ENCODE data around the gene PXMP2. TPM values are rescaled to one million over a fixed set of nuclear protein-coding genes. Genes with fewer than 3 reads are reported as not detected.

PXMP2 gene
- polyA plus RNA-seq, 4 donors: 43.5 to 61.2 (median 56.7) TPM

DNA sequence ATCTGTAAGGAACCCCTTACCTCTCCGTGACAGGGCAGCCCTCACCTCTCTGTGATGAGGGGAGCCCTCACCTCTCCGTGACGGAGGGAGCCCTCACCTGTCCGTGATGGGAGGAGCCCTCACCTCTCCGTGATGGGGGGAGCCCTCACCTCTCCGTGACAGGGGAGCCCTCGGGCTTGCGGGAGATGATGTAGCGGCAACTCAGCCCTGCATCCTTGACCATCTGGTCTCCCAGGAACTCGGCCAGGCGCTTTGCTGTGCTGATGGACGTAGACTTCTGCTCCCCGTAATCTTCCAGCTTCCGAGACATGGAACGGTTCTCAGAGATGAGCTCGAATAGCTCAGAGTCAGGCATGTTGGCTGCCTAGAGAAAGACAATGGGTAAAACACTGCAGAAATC is 28.2 kb upstream of the PXMP2 start:
- DNase-seq (ENCODE audit: low read depth in 4 of 4, low spot score in 3 of 4): no peak

DNA sequence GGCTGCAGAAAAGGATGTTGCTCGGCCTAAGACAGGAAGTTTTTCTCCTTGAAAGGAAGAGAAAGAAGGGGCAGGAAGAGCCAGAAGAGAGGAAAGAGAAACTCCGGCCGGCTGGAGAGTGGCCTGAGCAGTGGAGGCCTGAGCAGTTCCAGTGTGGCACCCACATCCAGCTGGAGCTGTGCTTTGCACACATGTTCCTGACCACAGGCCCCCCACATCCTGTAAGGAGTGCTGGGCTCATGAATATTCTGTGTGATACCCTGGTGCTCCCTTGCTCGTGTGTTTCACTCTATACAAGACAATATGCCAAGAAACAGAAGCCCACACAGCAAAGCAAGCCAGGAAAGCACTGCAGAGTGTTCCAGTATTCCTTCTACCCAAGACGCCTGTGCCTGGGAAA is 27.3 kb upstream of the PXMP2 start:
- DNase-seq (ENCODE audit: low read depth in 4 of 4, low spot score in 3 of 4): no peak

DNA sequence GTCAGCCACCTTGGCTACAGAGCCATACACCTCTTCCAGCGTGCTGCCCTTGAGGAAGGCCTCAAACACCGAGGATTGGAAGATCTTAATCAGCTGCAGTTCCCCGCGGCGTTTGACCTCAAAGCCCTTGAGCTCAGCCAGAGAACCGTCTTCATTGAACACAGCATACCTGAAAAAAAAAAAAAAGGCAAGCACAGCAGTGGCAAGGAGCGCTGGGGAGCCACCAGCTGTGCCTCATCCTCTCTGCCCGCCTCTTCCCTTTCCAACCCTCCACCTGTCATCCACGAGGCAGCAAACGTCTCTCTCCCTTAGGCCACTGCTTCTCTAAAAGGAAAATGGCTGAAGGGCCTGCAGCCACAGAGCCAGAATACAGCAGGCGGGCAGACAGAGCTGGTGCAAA is 26.4 kb upstream of the PXMP2 start:
- DNase-seq (ENCODE audit: low read depth in 4 of 4, low spot score in 3 of 4): no peak

DNA sequence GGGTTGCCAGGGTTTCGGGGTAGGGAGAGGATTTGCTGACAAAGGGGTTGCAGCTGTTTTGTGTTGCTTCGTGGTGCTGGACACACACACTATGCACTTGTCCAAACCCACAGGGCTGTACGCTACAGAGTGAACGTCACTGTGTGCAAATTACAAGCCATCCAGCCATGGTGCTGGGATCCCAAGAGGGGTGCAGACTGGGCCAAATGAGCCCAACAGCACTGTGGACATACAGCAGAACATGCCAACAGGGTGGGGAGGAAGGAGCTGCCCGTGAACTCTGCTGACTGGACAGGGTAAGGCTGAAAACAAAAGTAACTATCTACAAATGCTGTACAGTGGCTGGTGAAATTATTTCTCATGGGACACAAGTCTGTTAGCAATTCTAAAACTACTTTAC is 25.4 kb upstream of the PXMP2 start:
- no peak for DNase-seq (ENCODE audit: low read depth in 4 of 4, low spot score in 3 of 4)

DNA sequence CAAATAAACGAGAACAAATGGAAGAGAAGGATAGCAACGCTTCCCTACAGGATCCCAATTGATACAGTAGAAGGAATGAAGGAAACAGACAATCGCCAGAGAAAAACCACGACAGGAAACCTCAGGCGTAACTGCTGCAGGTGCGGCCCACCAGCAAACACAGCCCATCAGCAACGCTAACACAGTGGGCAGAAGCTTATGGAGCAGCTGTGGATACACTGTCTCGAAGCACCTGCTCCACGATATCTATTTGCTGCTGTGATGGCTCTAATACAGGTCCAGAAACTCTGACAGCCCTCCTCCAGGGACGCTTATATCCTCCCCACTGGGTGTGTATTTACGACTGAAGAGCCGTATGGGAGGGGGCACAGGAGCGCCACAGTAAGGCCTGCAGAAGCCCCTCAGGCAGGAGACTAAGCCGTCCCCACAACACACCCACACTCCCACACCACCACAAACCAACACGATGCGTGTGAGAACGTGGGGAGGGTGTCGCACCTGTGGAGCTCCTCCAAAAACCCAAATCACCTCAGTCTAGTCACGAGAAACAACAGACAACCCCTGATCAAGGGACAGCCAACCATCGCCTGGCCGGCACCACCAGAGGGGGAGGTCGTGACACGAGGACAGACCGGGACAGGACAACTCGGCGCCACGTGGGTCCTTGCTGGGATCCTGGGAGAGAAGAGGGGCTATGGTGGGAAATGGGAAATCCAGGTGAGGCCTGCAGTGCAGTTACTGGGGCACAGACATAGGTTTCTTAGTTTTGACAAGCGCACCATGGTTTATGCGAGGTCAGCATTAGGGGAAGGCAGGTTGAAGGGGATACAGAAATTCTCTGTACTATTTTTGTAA is 24.3 kb upstream of the PXMP2 start:
- DNase-seq (ENCODE audit: low read depth in 4 of 4, low spot score in 3 of 4): no peak

DNA sequence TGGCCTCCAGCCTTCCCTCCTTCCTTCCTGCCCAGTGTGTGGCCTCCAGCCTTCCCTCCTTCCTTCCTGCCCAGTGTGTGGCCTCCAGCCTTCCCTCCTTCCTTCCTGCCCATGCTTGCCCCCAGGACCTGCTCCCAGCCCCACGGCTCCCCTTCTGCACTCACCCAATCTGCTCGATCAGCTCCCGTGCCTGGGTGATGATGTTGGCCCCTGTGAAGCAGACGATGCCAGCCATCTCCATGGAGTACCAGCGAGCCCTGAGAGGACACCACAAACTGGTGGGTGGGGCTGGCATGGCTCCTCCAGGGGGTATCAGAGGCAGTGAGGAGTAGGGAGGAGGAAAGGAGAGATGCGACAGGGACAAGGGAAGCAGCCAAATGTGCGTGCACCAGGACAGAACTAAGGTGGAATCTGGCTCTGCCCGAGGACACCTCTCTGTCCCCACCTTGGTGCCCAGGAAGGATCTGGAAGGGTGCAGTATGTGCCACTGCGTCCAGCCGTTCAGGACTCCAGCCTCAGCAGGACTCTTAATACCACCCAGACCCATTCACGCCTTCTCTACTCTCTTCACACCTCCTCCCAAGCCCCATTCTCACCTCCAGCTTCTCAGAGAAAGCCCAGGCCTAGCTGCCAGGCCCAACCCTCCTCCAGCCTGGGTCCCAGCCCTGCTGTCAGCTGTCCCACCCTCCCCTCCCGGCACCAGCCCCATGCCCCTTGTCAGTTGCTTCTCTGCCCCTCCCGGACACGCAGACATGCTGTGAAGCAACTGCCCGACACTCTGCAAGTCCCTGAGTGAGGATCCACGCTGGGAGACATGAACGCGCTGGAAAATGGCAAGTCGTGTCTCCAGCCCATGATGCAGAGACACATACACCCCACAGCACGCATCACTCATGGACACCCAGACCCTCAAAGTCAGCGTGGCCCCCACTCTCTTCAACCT is 22.9 kb upstream of the PXMP2 start:
- DNase-seq (ENCODE audit: low read depth in 4 of 4, low spot score in 3 of 4): no peak

DNA sequence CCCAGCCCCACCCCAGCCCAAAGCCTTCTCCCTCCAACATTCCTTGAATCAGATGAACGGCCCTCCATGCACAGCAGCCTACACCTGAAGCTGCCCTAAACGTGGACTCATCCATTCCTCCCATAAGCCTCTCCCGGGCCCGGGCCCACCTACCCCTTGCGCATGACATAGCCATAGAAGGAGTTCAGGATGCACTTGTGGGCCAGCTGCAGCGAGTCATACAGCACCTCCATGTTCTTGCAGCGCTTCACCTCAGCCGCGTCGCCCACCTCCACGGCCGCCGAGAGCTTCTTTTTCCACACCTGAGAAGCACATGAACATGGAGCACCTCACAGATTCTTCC is 22.3 kb upstream of the PXMP2 start:
- DNase-seq (ENCODE audit: low read depth in 4 of 4, low spot score in 3 of 4): no peak

DNA sequence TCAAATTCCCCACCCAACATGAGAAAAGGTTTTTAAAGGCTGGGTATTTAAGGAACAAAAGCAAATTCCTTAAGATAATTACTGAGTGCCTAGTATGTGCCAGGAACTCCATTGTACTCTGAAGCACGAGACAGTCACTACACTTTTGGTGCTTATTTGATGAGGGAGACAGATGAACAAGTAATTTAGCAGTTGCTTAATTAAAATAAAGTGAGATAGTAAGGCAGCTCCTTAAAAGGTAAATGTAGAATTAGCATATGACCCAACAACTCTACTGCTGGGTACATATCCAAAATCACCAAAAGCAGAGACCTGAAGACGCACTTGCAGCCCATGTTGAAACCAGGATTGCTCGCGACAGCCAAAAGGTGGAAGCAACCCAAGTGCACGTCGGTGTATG is 21.6 kb upstream of the PXMP2 start:
- no peak for DNase-seq (ENCODE audit: low read depth in 4 of 4, low spot score in 3 of 4)

DNA sequence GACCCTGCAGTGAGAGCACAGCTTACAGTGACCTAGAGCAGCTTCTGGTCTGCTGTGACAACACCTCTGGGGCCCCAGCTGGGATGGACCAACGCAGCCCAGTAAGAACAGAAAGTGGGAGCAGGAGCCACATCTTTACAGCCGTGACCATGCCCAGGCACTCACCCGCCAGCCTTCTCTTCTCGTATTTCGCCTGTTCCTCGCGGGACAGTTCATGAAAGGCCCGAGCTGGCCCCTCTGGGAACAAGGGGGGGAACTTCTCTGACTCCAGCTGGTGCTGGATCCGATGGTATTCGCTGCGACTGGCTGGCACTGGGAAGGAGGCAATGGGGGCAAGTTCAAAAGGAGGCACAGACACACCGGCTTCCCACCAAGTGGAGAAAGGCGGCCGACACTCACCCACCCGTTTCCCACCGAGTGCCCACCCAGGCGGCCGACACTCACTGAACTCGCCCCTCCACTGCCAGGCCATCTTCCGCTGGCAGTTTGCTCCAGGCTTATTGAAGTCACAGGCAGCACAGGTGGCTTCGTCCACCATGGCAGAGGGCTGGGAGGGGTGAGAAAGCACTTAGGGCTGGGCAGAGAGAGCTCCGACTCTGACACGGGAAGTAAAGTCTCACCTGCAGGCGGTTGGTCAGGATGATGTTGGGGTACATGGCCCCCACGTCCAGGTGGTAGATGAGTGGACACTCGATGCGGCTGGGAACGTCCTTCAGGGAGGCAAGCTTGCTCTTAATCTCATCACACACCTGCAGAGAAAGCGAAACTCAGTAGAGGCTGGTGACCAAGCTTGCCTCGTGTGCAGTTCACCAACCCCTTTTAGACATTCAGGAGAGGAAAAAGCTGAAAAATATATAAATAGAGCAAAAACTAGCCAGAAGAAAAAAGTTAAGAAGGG is 18.9 kb upstream of the PXMP2 start:
- DNase-seq (ENCODE audit: low read depth in 4 of 4, low spot score in 3 of 4): no peak

DNA sequence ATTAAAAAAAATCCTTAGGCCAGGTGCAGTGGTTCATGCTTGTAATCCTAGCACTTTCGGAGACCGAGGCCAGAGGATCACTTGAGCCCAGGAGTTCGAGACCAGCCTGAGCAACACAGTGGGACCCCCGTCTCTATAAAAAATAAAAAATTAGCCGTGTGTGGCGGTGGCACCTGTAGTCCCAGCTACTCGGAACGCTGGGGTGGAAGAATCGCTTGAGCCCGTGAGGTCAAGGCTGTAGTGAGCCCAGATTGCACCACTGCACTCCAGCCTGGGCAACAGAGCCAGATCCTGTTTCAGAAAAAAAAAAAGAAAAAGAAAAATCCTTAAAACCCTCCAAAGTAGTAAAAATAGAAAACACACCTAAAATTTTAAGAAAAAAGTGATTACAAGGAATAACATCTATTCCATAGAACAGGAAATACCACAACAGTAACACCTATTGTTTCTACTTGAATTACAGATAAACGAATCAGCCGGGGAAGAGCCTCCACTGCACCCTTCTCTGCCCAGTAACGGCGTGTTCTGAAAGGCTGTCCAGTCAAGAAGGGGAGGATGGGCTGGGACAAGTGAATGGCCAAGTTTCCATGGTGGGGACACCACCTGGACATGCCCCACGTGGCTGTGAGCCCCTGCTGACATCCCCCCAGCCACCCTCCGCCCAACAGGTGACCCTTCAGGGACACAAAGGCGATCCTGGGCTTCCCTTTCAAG is 18.1 kb upstream of the PXMP2 start:
- no peak for DNase-seq (ENCODE audit: low read depth in 4 of 4, low spot score in 3 of 4)

DNA sequence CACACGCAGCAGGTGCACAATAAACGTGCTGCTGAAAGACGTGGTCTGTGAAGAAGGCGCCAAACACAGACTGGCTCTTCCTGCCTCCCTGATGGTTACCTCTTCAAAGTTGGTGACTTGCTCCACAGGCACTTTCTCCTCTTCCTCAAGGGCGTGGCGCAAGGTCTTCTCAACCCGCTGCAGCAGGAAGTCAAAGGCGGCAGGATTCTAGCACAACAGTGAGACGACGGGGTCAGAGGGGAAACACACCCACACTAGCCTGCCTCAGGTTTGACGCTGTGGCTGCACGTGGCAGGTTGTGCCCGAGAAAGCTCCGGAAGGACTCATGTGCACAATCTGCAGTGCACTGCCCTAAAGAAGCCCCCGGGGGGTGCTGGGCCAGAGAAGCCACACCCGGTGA is 15.3 kb upstream of the PXMP2 start:
- DNase-seq (ENCODE audit: low read depth in 4 of 4, low spot score in 3 of 4): no peak

DNA sequence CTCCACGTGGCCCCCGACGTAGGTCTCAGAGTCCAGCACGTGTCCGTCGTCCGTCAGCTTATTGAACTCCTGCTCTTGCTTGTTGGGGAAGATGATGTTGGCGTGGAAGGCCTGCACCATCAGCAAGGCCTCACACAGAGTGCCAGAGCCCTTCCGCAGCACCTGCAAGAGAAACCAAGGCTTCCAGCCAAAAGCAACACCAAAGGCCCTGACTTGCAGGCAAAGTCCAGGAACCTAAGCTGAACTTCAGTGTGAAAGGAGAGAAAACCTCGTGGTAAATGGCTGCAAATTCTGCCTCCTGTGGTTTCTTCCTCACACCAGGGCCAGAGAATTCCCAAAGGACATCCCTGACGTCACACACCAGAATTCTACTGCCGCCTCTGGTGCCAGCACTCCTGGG is 14.7 kb upstream of the PXMP2 start:
- no peak for DNase-seq (ENCODE audit: low read depth in 4 of 4, low spot score in 3 of 4)

DNA sequence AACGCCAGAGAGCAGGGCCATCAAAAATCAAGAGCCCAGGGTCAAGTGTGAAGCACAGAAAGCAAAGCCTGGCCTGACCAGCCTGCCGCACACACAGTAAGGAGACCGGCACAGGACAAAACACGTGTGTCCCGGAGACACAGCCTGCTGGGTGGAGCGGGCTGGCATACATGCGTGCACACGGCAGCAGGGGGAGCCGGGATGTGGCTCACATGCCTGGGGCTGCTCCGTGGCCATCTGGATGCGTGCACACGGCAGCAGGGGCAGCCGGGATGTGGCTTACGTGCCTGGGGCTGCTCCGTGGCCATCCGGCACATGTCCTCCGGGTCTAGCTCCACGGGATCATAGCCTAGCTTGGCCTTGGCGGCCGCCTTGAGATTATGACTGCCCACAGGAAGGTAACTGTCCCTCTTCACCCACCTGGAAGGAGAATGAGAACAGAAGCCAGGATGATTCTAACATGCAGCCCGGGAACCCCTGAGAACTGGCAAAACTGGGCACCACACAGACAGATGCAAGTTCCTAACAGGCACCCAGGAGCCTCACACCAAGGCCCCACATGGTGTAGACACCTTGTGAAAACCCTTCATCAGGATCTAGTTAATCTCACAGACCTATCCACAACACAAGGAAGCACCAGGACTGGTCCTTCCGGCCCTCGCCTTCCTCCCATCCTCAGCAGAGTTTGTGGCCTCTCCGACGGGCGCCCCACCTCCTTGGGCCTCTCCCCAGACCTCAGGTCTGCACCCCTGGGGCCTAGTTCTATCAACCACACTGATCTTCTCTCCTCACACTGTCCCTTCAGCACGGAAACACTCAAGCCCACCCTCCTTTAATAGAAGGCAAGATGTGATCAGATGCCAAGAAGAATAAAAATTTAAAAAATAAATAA is 13.9 kb upstream of the PXMP2 start:
- no peak for DNase-seq (ENCODE audit: low read depth in 4 of 4, low spot score in 3 of 4)

DNA sequence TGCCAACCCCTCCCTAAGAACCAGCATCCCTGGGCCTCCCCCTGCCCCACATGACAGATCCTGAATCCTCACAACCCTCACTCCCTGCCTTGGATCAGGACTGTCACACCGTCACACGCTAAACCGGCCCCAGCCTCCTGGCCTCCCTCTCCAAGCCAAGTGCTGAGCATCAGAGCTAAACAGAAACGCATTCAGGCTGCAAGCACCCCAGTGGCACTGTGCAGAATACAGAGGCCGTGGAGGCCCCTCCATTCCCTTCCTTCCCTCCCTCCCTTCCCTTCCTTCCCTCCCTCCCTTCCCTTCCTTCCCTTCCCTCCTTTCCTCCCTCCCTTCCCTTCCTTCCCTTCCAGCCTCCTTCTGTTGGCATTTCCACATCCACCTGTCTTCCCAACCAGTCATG is 12.8 kb upstream of the PXMP2 start:
- DNase-seq (ENCODE audit: low read depth in 4 of 4, low spot score in 3 of 4): no peak

DNA sequence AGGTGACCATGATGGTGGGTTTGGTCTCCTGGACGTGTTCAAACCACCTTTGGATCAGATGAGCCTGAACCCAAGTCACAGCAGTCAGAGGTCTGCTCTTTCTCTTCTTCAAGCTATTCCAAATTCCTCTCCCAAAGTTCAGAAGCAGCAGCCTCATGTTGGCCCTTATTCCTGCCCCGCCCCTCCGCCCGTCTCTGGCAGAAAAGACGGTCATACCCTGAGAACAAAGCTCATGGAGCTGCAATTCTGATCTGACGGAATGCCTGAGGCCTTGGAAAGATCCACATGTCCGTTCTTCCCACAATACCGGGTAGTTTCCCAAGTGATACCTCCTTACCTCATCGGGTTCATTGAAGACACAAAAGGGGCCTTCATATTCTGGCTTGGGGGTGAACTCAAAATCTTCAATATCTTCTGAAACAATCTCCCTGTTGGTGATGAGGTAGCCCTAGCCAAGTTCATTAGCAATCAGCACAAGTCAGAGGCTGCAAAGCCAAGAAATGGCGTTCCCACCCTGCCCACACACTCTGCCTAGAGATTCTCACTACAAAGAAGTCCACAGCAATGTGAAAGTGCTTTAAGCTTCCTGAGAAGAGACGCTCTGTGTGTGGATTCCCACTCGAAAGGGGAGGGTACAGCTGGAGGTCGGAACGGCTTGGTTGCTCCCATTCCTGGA is 11.5 kb upstream of the PXMP2 start:
- no peak for DNase-seq (ENCODE audit: low read depth in 4 of 4, low spot score in 3 of 4)

DNA sequence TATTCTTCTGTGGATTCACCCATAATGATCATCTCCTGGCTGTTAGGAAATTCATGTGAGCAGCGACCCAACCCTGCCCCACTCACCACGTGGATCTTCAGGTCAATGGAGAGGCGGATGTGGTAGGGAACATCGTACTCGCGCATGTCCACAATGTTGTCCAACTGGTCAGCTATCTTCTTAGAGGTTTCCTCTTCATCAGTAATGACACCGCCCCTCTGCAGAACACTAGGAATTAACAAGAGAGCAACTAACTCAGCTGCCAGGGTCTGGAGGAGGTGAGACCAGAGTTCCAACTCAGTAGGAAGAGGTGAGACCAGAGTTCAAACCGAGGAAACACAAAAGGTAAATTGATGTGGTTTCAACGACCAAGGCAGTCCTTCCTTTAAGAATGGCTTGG is 9.9 kb upstream of the PXMP2 start:
- DNase-seq (ENCODE audit: low read depth in 4 of 4, low spot score in 3 of 4): no peak

DNA sequence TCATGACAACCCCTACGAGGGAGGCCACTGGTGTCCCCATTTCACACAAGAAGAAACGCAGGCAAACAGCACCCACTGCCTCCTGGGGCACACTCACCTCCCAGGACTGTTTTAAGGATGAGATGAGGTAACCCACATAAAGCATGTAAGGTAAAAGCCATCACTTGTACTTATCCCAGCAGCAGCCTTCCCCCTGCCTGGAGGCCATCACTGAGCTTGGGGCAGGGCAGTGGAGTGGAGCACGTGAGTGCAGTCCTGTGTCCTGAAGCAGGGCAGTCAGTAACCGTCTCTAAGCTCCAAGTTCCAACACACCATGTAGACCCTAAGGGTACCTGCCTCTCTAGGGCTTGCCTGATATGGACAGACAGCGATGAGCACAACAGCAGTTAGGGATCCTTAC is 2.0 kb upstream of the PXMP2 start:
- DNase-seq (ENCODE audit: low read depth in 4 of 4, low spot score in 3 of 4): no peak

DNA sequence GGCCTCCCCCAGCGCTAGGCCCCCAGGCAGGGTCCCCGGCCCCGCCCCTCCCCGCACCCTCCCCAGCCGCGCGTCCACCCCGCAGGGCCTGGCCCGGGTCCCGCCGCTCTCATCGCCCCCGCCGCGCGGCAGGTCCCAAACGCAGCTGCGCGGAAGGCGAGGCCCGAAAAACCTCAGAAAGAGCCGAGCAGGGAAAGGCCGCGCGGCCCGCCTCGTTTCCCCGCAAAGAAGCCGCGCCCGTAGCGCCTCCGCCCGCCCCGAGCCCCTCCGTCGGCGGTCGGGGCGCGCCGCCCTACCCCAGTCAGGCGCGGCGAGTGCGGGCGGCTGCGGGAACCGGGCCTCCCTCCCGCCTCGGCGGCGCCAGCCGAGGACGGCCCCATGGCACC is 569 bp upstream of the PXMP2 start:
- DNase-seq (ENCODE audit: low read depth in 4 of 4, low spot score in 3 of 4): no peak

DNA sequence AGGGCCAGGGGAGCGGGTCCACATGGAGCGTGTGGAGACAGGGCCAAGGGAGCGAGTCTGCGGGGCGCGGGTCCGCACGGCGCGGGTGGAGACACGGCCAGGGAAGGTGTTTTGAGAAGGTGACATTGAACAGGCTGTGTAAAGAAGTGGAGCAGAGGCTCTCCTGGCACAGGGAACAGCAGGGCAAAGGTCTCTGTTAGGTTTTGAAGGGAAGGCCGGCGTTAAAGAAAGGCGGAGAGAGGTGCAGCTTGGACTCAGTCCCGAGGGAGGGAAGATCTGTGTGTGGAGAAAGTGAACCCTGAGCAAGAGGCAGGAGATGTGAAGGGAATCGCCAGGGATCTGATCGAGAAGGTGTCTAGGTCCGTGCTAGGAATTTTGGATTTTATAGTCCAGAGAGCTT is 1.8 kb downstream of the PXMP2 start:
- DNase-seq (ENCODE audit: low read depth in 4 of 4, low spot score in 3 of 4): no peak
